Heart right ventricle (tissue), 16 donors: ENCODE data around the gene SOD3. TPM values are rescaled to one million over a fixed set of nuclear protein-coding genes. Genes with fewer than 3 reads are reported as not detected.

Source experiments
- ATAC-seq, 8 donors: fragments of 200-7000 bp; cut with Tn5 transposase; one replicate each; pipeline ENCODE4 v1.9.1; 2020; ENCODE audit warnings: mild to moderate bottlenecking in 8 of 8, moderate library complexity in 8 of 8, moderate number of reproducible peaks in 1 of 8
- DNase-seq, 2 donors: peaks; one replicate each; pipeline ENCODE4 v3.0.0-alpha.2; 2020
- H3K27ac ChIP-seq, 10 donors: fragments of 200-600 bp; sonication (generic) in 2 of 10; one replicate each; pipeline versions ENCODE4 v1.5.0 to v1.8.0; 2020 to 2022; ENCODE audit warnings: mild to moderate bottlenecking in 3 of 10
- H3K27me3 ChIP-seq, 7 donors: fragments of 200-600 bp; one replicate each; pipeline ENCODE4 v1.8.0; 2021 to 2022; ENCODE audit warnings: mild to moderate bottlenecking in 2 of 7
- H3K36me3 ChIP-seq, 9 donors: fragments of 200-600 bp; sonication (generic) in 1 of 9; one replicate each; pipeline versions ENCODE4 v1.5.0 to v1.8.0; 2020 to 2022; ENCODE audit warnings: mild to moderate bottlenecking in 2 of 9
- H3K4me1 ChIP-seq, 9 donors: fragments of 200-600 bp; sonication (generic) in 1 of 9; one replicate each; pipeline versions ENCODE4 v1.5.0 to v1.8.0; 2020 to 2022; ENCODE audit warnings: mild to moderate bottlenecking in 4 of 9
- H3K4me3 ChIP-seq, 10 donors: fragments of 200-600 bp; sonication (generic) in 2 of 10; one replicate each; pipeline versions ENCODE4 v1.5.0 to v1.8.0; 2020 to 2022; ENCODE audit warnings: mild to moderate bottlenecking in 7 of 10, moderate library complexity in 2 of 10
- H3K9me3 ChIP-seq, 11 donors: fragments of 200-600 bp in 10 of 11; sonication (generic) in 2 of 11; one replicate each; pipeline versions ENCODE4 v1.5.0 to v1.8.0; 2013 to 2022; ENCODE audit warnings: mild to moderate bottlenecking in 2 of 11, control low read depth in 1 of 11, moderate library complexity in 1 of 11
- CTCF ChIP-seq, 9 donors: fragments of 200-600 bp; sonication (generic) in 2 of 9; IDR thresholded peaks; one replicate each; pipeline versions ENCODE4 v1.5.0 to v1.8.0; 2021 to 2022; ENCODE audit warnings: antibody characterized with exemption in 9 of 9, mild to moderate bottlenecking in 5 of 9, moderate library complexity in 1 of 9
- WGBS, 2 donors: extraction: QIAGEN DNeasy Blood & Tissue Kit; methylation state at CpG; one replicate each; pipeline ENCODE4 v1.1.7; 2013; ENCODE audit warnings: inconsistent platforms in 1 of 2; 5-methylcytosine and 5-hydroxymethylcytosine counted together
- intact Hi-C, 10 donors: fragments of 100-400 bp; cut with DNase I; formaldehyde crosslinking; loops; one replicate each; pipeline versions ENCODE4 v1.11.1 to v1.14.2; 2022
- polyA plus RNA-seq, 2 donors: library from polyadenylated mRNA; stranded (reverse); fragments of 200-250 nt; gene quantifications; one replicate each; pipeline ENCODE4 v1.2.3, GENCODE V29; 2013
- total RNA-seq, 10 donors: library from RNA; stranded (reverse); fragmentation: NEBNext Ultra II Directional in 3 of 10; extraction: Animal tissue kit (Norgen Biotek cat#: 25700) in 3 of 10; gene quantifications; one replicate each; pipeline versions ENCODE4 v1.2.1 to v1.2.4, GENCODE V29; 2021 to 2023
- donor health status: Arrhythmogenic right ventricular cardiomyopathy.
- donor health status: ischemic (EF 13 %, LVEDD 7.1; RV severe dilation, severe dysfunction).
- donor health status: healthy with polysubstance abuse.
- donor health status: DM: no; HTN: yes; CAD: no.
- donor health status: DM: no; HTN: no; CAD: no.
- donor health status: ischemic (EF 25% LVEDD 6.9; RV normal size, moderate dysfunction).
- donor health status: ischemic (EF 25% LVEDD 5.7; RV mildly dilated, moderate dysfunction).
- donor health status: healthy.
- donor health status: DM: yes; HTN: yes; CAD: no.
- donor health status: Ischemic cardiomyopathy.
- donor health status: ischemic (EF 35%, LVEDD 5.7; RV mildly dilated, moderate dysfunction).
- donor health status: nonischemic (EF 11% LVEDD 7.7; RV severe dilation, severe dysfunction).
- donor health status: DM: yes; HTN: yes; CAD: no.
- donor health status: PGD.
- donor health status: ischemic (EF 29% LVEDD 5.4; RV normal size, mild dysfunction).
- donor health status: nonischemic (EF 23%, LVEDD 6.1; RV moderate dilation, normal function).

Gene SOD3
- total and polyA plus RNA-seq, 12 donors: 15.1 to 118 (median 52.4) TPM

- peaks cover 0 to 29% (median 3%) of the 10 kb centered on the region in 9 donors for H3K36me3 ChIP-seq
- TF ChIP-seq CTCF (IDR thresholded peaks at IDR 0.05): no peak
- no peaks in the 10 kb centered on the region for H3K27me3 ChIP-seq
- 72 to 76% methylated on average over 5 of the region's 5 CpGs for WGBS, 2 donors
- H3K4me3 ChIP-seq: no peak overlapping the region
- ATAC-seq (no peak), DNase-seq (no peak)
- intact Hi-C loops: loop anchor here in 1 of 10 donors (10.0 kb wide), 1 partner anchor 323 kb away; no protein-coding TSS in a partner anchor
- H3K9me3 ChIP-seq: peaks cover 0 to 6% (median 0%) of the 10 kb centered on the region in 11 donors
- H3K4me1 ChIP-seq: peaks cover 0 to 10% (median 0%) of the 10 kb centered on the region in 9 donors
- no peak overlapping the region for H3K27ac ChIP-seq
Observed at GRCh38 chr4:24807611-24808010, 12.2 kb downstream of the SOD3 start.

GRCh38 chr4:24808261-24808660 lies 12.9 kb downstream of the SOD3 start:
- 93 to 95% methylated on average over 14 of the region's 14 CpGs for WGBS, 2 donors
- no peak for TF ChIP-seq CTCF (IDR thresholded peaks at IDR 0.05)
- no peak for ATAC-seq
- intact Hi-C loops: loop anchor here in 1 of 10 donors (10.0 kb wide), 1 partner anchor 323 kb away; no protein-coding TSS in a partner anchor
- Histone ChIP-seq H3K27ac (no peak overlapping the region), H3K4me3 (no peak overlapping the region), H3K27me3 (no peaks in the 10 kb centered on the region), H3K36me3 (peaks cover 0 to 33% (median 3%) of the 10 kb centered on the region in 9 donors), H3K4me1 (peaks cover 0 to 10% (median 0%) of the 10 kb centered on the region in 9 donors), H3K9me3 (peaks cover 0 to 12% (median 0%) of the 10 kb centered on the region in 11 donors)
- no peak for DNase-seq

GRCh38 chr4:24808955-24809354 lies 13.6 kb downstream of the SOD3 start:
- Histone ChIP-seq H3K36me3 (peaks cover 0 to 33% (median 3%) of the 10 kb centered on the region in 9 donors), H3K27ac (no peak overlapping the region), H3K27me3 (no peaks in the 10 kb centered on the region), H3K9me3 (peaks cover 0 to 13% (median 0%) of the 10 kb centered on the region in 11 donors), H3K4me1 (peaks cover 0 to 10% (median 0%) of the 10 kb centered on the region in 9 donors), H3K4me3 (no peak overlapping the region)
- DNase-seq: no peak
- no peak for TF ChIP-seq CTCF (IDR thresholded peaks at IDR 0.05)
- intact Hi-C loops: loop anchor here in 1 of 10 donors (10.0 kb wide), 1 partner anchor 324 kb away; no protein-coding TSS in a partner anchor
- no peak for ATAC-seq
- 97% methylated on average over 6 of the region's 6 CpGs for WGBS, 2 donors

- H3K4me1 ChIP-seq: peaks cover 0 to 10% (median 0%) of the 10 kb centered on the region in 9 donors
- peak in 3 of 8 donors; percentile 22 to 39 (median 26) for ATAC-seq
- H3K27ac ChIP-seq: no peak overlapping the region
- 88 to 89% methylated on average over 2 of the region's 2 CpGs for WGBS, 2 donors
- peaks cover 0 to 36% (median 3%) of the 10 kb centered on the region in 9 donors for H3K36me3 ChIP-seq
- intact Hi-C loops: loop anchor here in 1 of 10 donors (10.0 kb wide), 1 partner anchor 325 kb away; no protein-coding TSS in a partner anchor
- DNase-seq: no peak
- H3K4me3 ChIP-seq: no peak overlapping the region
- H3K9me3 ChIP-seq: peaks cover 0 to 13% (median 0%) of the 10 kb centered on the region in 11 donors
- H3K27me3 ChIP-seq: no peaks in the 10 kb centered on the region
- TF ChIP-seq CTCF (IDR thresholded peaks at IDR 0.05): peak in 2 of 9 donors; percentile 9 to 11
Observed at GRCh38 chr4:24809376-24809775, 14.0 kb downstream of the SOD3 start.
